ENCODE data around the gene KLHL14. TPM values are rescaled to one million over a fixed set of nuclear protein-coding genes. Genes with fewer than 3 reads are reported as not detected.

The KLHL14 gene
- total RNA-seq, 2 donors from 2014 or later = not detected

GRCh38 chr18:32760391-32760790, 12.4 kb downstream of the KLHL14 start:
- intact Hi-C loops (cut with DNase I) = no loop called here

DNA sequence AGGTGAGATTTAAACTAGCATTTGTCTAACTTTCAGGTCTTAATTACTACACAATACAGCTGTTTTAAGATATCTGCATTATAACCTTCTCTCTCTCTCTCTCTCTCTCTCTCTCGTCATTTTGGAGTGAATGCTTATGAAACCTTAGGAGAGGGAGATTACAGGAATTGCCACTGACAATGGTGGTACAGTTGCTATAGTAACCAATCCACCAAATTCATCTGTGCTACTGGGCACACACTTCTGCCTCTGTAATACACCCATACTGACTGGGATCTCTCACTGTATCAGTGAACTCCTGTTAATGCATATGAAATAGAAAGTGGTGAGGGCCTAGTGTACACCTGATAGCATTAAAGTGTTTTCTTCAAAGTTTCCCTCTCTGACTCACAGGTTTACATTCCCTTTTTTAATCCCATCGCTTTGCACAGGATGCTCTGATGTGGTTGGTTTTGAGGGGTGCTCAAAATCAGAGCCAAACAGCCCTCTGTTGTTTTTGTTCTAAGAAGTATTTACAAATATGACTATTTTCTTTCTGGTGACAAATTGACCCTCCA, 13.1 kb downstream of the KLHL14 start:
- no peak overlapping the region for H3K27ac ChIP-seq
- ATAC-seq (no peak), DNase-seq (no peak)
- WGBS, 2 donors = 65 to 74% methylated on average over 2 of the region's 2 CpGs
- no peak for TF ChIP-seq POLR2A (IDR thresholded peaks at IDR 0.05)
- TF ChIP-seq, protein P1, sequence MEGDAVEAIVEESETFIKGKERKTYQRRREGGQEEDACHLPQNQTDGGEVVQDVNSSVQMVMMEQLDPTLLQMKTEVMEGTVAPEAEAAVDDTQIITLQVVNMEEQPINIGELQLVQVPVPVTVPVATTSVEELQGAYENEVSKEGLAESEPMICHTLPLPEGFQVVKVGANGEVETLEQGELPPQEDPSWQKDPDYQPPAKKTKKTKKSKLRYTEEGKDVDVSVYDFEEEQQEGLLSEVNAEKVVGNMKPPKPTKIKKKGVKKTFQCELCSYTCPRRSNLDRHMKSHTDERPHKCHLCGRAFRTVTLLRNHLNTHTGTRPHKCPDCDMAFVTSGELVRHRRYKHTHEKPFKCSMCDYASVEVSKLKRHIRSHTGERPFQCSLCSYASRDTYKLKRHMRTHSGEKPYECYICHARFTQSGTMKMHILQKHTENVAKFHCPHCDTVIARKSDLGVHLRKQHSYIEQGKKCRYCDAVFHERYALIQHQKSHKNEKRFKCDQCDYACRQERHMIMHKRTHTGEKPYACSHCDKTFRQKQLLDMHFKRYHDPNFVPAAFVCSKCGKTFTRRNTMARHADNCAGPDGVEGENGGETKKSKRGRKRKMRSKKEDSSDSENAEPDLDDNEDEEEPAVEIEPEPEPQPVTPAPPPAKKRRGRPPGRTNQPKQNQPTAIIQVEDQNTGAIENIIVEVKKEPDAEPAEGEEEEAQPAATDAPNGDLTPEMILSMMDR (IDR thresholded peaks at IDR 0.05) = no peak
- intact Hi-C loops (cut with DNase I) = no loop called here
- H3K27me3 ChIP-seq = no peaks in the 10 kb centered on the region
- no peak overlapping the region for H3K4me3 ChIP-seq
- H3K9me3 ChIP-seq = no peaks in the 10 kb centered on the region
- no peaks in the 10 kb centered on the region for H3K36me3 ChIP-seq (replicated peaks in 1 of 2; ENCODE audit: insufficient read depth in 1 of 2, low read depth in 2 of 2)
- H3K4me1 ChIP-seq = no peaks in the 10 kb centered on the region

More at GRCh38 chr18:32760391-32760790, 12.4 kb downstream of the KLHL14 start:
- Histone ChIP-seq H3K9me3 (no peaks in the 10 kb centered on the region), H3K27ac (no peak overlapping the region), H3K27me3 (no peaks in the 10 kb centered on the region), H3K36me3 (replicated peaks in 1 of 2; ENCODE audit: insufficient read depth in 1 of 2, low read depth in 2 of 2) (no peaks in the 10 kb centered on the region), H3K4me1 (no peaks in the 10 kb centered on the region), H3K4me3 (no peak overlapping the region)
- TF ChIP-seq, protein P1 (IDR thresholded peaks at IDR 0.05) = no peak
- no peak for TF ChIP-seq POLR2A (IDR thresholded peaks at IDR 0.05)
- 44 to 69% methylated on average over 6 of the region's 6 CpGs for WGBS, 2 donors
- ATAC-seq (no peak), DNase-seq (no peak)

DNA sequence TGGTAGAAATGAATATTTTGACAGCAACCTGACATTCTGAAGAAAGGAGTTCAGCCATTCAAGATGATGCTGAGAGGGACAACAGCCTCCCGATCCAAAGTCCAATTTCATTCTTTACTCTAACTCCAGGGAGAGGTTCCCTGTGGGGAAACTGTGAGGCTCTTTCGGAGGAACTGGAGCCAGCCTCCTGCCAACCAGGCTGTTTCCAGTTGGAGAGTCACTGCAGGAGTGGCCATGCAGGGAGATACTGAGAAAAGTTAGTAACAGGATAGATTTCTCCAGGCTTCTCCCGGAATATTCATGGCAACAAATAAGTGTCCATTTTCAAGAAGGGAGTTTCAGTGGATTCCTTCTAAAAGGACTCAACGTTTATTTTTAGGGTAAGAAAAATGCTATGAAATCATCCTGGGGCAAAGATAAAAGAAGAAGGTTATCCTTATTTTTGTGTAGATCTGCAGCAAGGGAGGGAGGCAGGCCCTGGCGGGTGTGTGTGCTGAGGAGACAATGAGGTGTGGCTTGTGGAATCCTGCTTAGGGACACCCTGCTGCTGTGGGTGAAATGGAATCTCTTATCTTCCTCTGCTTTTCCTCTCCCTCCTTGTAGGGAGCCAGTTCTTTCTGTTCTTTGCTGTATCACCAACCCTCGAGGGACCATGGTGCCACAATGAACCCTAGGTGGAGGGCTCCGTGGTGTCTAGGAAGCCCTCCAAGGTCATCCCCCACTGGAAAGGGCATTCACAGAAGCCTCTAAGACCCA, 18.1 kb downstream of the KLHL14 start:
- DNase-seq (no peak), ATAC-seq (no peak)
- intact Hi-C loops (cut with DNase I) = no loop called here
- Histone ChIP-seq H3K9me3 (no peaks in the 10 kb centered on the region), H3K27ac (no peak overlapping the region), H3K4me3 (no peak overlapping the region), H3K4me1 (no peaks in the 10 kb centered on the region), H3K36me3 (replicated peaks in 1 of 2; ENCODE audit: insufficient read depth in 1 of 2, low read depth in 2 of 2) (no peaks in the 10 kb centered on the region), H3K27me3 (no peaks in the 10 kb centered on the region)
- WGBS, 2 donors = 30 to 46% methylated on average over 7 of the region's 7 CpGs
- TF ChIP-seq POLR2A (IDR thresholded peaks at IDR 0.05) = no peak
- TF ChIP-seq, protein P1 (IDR thresholded peaks at IDR 0.05) = no peak

DNA sequence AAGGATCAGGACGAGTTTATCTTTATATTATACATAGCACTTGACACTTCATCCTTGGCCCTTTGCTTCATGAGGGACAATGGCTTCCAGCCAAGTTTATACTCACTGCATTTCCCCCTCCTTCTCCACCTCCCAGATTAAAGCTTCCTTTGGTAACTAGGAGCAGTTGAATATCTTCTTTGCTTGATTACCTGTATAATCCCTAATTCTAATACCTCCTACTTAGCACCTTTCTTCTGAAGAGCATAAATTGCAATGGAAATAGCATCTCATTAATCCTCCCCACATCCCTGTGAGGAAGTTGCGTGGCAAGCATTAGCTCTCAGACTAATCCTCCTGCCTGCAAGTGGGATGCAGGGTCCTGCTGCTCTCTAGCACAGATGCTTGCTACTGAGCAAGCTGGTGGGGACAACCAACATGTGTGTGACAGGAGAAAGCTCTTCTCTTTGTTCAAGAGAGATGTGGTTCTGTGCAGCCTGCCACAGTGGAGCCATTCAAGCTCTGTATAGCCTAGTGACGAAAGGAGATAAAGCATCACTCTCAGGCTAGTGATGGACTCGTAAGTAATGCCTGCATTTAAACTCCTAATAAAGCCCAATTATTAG, 19.1 kb downstream of the KLHL14 start:
- intact Hi-C loops (cut with DNase I) = no loop called here
- Histone ChIP-seq H3K4me1 (no peaks in the 10 kb centered on the region), H3K27ac (no peak overlapping the region), H3K9me3 (no peaks in the 10 kb centered on the region), H3K4me3 (no peak overlapping the region), H3K36me3 (replicated peaks in 1 of 2; ENCODE audit: insufficient read depth in 1 of 2, low read depth in 2 of 2) (no peaks in the 10 kb centered on the region), H3K27me3 (no peaks in the 10 kb centered on the region)
- no peak for TF ChIP-seq POLR2A (IDR thresholded peaks at IDR 0.05)
- TF ChIP-seq, protein P1 (IDR thresholded peaks at IDR 0.05) = no peak
- ATAC-seq (no peak), DNase-seq (no peak)
- 38 to 49% methylated on average over 4 of the region's 4 CpGs for WGBS, 2 donors

Measured in body of pancreas (tissue), 4 donors.